ENCODE data around the gene KCNT2.

- TF ChIP-seq ZNF501 (tag by site-specific recombination; IDR thresholded peaks at IDR 0.05): no peak
- TF ChIP-seq ZNF274 (IDR thresholded peaks at IDR 0.05; ENCODE audit: low read length): no peak
- TF ChIP-seq ZNF274 (tag by site-specific recombination; IDR thresholded peaks at IDR 0.05; ENCODE audit: borderline replicate concordance): no peak
- no peak for TF ChIP-seq CTCF (tag by site-specific recombination; IDR thresholded peaks at IDR 0.05)
- no peak for TF ChIP-seq GLI2 (tag by site-specific recombination; IDR thresholded peaks at IDR 0.05; ENCODE audit: borderline replicate concordance, low read depth)
- TF ChIP-seq ZBTB17 (tag by site-specific recombination; IDR thresholded peaks at IDR 0.05): no peak
- TF ChIP-seq PBX3 (CRISPR knock-in tag; IDR thresholded peaks at IDR 0.05): no peak
- TF ChIP-seq ZSCAN18 (tag by site-specific recombination; IDR thresholded peaks at IDR 0.05): no peak
- TF ChIP-seq ZNF580 (tag by site-specific recombination; IDR thresholded peaks at IDR 0.05): no peak
- no peak for TF ChIP-seq ZNF394 (tag by site-specific recombination; IDR thresholded peaks at IDR 0.05; ENCODE audit: borderline replicate concordance)
- TF ChIP-seq TRIM28 (IDR thresholded peaks at IDR 0.05; ENCODE audit: borderline replicate concordance, low read length): no peak
- TF ChIP-seq ZNF449 (tag by site-specific recombination; IDR thresholded peaks at IDR 0.05): no peak
- no peak for TF ChIP-seq ZXDB (tag by site-specific recombination; IDR thresholded peaks at IDR 0.05)
Observed at GRCh38 chr1:196494766-196495165, 113.5 kb downstream of the KCNT2 start.
